ENCODE data around the gene TP53I13. TPM values are rescaled to one million over a fixed set of nuclear protein-coding genes. Genes with fewer than 3 reads are reported as not detected.

The TP53I13 gene
- total RNA-seq, 1 donor from 2014 or later, result 39.9 TPM

- intact Hi-C loops (cut with DNase I), result no loop called here
- DNase-seq (ENCODE audit: low spot score) (no peak), ATAC-seq (peak; percentile 6)
Measured at GRCh38 chr17:29577385-29578211, 9.1 kb downstream of the TP53I13 start.

- ATAC-seq (no peak), DNase-seq (ENCODE audit: low spot score) (no peak)
- intact Hi-C loops (cut with DNase I), result no loop called here
Measured at GRCh38 chr17:29578626-29579485, 10.4 kb downstream of the TP53I13 start.

- DNase-seq (ENCODE audit: low spot score), result peak; percentile 93
- ATAC-seq, result peak; percentile 87
- intact Hi-C loops (cut with DNase I), result no loop called here
Measured at GRCh38 chr17:29579866-29580771, 11.6 kb downstream of the TP53I13 start.

GRCh38 chr17:29581583-29582253, 13.2 kb downstream of the TP53I13 start:
- ATAC-seq, result no peak
- intact Hi-C loops (cut with DNase I), result no loop called here
- DNase-seq (ENCODE audit: low spot score), result no peak

GRCh38 chr17:29582254-29582765, 13.8 kb downstream of the TP53I13 start:
- DNase-seq (ENCODE audit: low spot score) (no peak), ATAC-seq (no peak)
- intact Hi-C loops (cut with DNase I), result no loop called here

- ATAC-seq (no peak), DNase-seq (ENCODE audit: low spot score) (no peak)
- intact Hi-C loops (cut with DNase I), result no loop called here
Measured at GRCh38 chr17:29582772-29583171, 14.3 kb downstream of the TP53I13 start.

GRCh38 chr17:29583324-29584248, 15.1 kb downstream of the TP53I13 start:
- DNase-seq (ENCODE audit: low spot score), result no peak
- intact Hi-C loops (cut with DNase I), result no loop called here
- no peak for ATAC-seq

GRCh38 chr17:29584452-29585079, 16.1 kb downstream of the TP53I13 start:
- DNase-seq (ENCODE audit: low spot score) (no peak), ATAC-seq (peak; percentile 35)
- intact Hi-C loops (cut with DNase I), result no loop called here

- no peak for ATAC-seq
- intact Hi-C loops (cut with DNase I), result no loop called here
- DNase-seq (ENCODE audit: low spot score), result no peak
Measured at GRCh38 chr17:29585080-29585751, 16.7 kb downstream of the TP53I13 start.

- ATAC-seq (no peak), DNase-seq (ENCODE audit: low spot score) (no peak)
- intact Hi-C loops (cut with DNase I), result no loop called here
Measured at GRCh38 chr17:29586676-29587469, 18.4 kb downstream of the TP53I13 start.

GRCh38 chr17:29587591-29587990, 19.1 kb downstream of the TP53I13 start:
- no peak for DNase-seq (ENCODE audit: low spot score)

GRCh38 chr17:29588017-29588561, 19.6 kb downstream of the TP53I13 start:
- intact Hi-C loops (cut with DNase I), result no loop called here
- DNase-seq (ENCODE audit: low spot score) (no peak), ATAC-seq (no peak)

More at GRCh38 chr17:29587591-29587990, 19.1 kb downstream of the TP53I13 start:
- no peak for ATAC-seq
- intact Hi-C loops (cut with DNase I), result no loop called here

- ATAC-seq (no peak), DNase-seq (ENCODE audit: low spot score) (peak; percentile 70)
- intact Hi-C loops (cut with DNase I), result no loop called here
Measured at GRCh38 chr17:29588562-29589411, 20.3 kb downstream of the TP53I13 start.

All from sciatic nerve (tissue), 2 donors.